Activated T-cell treated with anti-CD3 and anti-CD28 coated beads for 4 hours (primary cell): Measurements from ENCODE around the gene PDZD2.
"Not testable (repeated sequence)": the region's sequence is repeated elsewhere in the genome, so short reads cannot be mapped to it uniquely, and the experiment has no call there.

Source experiments
- DNase-seq: peaks from one replicate; pipeline ENCODE4 v3.0.0-alpha.2; 2020

PDZD2 gene

DNA sequence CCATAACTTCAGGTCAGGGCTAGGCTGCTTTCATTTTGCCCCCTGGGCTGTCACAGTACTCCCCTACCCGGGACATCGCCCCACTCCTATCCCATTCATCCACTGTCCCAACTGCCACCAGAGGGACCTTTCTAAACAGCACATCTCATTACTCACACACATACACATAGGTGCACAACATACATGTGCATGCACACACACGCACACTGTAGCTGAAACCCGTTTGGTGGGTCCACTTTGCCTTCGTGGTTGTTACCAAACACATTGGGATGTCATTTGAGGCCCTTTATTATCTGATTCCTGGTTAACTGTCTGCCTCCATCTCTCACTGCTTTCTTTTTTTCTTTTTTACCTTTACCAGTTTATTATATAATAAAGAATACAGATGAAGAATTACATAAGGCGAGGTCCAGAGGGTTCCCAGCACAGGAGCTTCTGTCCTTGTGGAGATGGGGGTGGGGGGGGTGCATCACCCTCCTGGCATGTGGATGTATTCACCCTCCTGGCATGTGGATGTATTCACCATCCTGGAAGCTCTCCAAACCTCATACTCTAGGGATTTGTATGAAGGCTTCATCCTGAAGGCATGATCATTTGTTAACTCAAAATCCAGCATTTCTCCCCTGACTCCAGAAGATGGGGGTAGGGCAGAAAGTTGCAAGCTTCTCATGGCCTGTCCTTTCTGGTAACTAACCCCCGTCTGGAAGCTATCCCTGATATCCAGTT lies 349.2 kb downstream of the PDZD2 start:
- DNase-seq, result no peak

DNA sequence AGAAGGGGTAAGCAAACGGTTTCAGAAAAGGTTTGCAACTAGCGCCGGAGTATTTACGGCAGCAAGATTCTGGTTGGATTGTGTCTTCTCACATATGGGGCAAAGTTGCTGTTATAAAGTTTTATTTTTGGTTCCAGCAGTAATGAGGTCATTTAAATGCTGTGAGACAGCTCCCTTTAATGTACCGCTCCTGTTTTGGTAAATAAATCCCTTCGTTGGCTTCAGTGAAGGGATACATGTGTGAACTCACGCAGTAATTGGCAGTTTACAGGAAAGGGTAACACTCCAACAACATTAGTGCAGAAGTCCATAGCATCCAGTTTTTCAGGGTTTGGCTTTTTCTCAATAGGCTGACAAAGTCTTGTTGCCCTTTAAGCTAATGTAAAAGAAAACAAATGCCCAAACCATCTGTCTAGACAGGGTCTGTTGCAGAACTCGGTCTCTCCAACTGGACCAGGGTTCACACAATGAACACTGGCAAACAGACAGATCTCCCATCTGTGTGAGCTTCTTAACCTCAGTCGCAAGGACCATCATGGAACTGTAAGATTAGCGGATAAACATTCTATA lies 351.2 kb downstream of the PDZD2 start:
- DNase-seq, result no peak

DNA sequence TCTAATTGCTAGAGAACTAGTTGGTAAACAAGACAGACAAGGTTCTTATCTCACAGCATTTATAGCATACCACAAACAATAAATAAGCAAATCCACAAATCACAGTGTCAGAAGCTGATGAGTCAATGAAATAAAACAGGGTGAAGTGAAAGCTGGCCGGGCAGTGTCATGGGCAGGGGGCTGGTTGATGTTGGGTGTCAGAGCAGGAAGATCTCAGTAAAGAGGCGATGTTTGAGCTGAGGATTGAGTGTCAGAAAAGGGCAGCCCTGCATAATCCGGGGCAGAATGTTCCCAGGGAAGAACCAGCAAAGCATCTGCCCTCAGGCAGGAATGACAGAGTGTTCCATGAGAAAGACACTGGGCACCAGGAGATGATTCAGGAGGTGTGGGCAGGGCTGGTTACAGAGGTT lies 351.8 kb downstream of the PDZD2 start:
- no peak for DNase-seq

DNA sequence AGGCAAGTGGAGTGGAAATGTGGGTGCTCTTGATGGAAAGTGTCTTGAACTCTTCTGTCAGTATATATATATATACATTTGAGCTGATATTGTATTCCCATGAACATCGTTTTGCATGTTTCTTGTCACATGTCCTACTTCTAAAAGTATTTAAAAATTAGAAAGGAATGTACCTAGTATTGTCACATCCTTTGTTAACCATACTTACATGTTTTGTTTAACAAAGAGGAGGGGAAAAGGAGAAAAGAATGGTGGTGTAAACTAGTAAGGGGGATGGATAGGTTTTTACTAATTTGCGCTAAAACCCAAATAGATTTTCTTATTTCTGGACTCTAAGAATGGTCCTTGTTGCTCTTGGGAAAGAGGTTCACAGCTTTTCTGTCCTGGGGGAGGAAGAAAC lies 353.4 kb downstream of the PDZD2 start:
- no peak for DNase-seq

DNA sequence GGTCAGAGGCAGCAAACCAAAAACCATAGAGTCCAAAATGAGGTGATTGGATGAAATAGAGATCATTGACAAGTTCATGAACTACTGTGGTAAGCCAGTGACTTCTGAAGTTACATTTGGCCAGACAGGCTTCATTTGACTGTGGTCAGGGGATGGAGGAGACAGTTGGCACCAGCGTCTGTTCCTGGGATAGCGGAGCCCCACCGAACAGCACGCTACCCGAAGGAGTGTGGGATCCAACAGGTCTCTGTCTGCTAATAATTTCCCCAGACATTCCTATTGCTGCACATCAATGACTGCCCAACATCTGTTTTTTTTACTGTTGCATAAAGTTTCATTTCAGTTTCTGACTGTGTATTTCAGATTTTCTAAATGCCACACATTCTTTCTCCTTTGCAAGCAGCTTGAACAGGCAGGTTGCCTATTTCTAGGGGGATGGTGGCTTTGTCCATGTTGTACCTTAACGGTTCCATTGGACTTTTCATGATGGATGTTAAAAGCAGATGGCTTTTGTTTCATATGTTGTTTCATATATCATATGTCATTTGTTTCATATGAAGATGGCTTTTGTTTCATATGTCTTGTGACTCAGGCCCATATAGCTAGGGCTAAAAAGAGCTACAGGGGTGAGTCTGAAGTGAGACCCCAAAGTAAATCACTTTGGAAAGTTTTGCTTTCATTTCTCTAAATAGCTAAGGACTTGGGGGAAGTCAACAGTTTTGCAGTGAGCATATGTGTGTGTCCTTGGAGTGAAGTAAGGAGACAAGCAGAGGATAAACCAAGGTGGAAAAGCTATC lies 354.4 kb downstream of the PDZD2 start:
- DNase-seq, result no peak

DNA sequence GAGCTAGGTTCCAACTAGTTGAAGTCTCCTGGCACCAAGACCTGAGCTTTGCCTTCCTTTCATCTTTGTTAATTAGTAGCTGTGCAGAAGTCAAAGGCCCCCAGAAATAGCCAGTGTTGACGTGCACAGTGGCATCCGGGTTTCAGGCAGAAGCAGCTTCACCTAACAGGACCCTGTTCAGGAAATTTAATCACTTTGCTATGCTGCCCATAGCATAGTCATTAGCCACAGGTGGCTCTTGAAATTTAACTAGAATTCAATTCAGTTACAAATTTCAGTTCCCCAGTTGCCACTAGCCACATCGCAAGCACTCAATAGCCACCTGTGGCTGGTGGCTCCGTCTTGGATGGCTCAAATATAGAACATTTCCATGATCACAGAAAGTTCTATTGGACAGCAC lies 356.1 kb downstream of the PDZD2 start:
- no peak for DNase-seq

DNA sequence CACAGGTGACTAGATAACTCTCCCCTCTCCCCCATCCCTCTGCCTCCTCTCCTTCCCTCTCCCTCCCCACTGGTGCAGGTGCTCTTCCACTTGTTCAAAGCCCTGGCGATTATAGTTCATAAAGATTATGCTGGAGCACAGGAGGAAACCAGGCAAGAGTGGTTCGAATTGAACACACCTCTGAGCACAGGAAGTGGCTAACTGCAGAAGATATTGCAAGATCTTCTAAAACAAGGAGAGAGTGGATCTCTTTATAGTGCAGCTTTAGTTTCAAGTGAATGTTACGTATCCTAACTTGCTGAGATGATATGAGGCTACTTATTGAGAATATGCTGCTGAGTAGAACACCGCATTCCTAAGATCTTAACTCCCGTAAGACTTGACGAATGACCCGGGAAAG lies 356.8 kb downstream of the PDZD2 start:
- no peak for DNase-seq

DNA sequence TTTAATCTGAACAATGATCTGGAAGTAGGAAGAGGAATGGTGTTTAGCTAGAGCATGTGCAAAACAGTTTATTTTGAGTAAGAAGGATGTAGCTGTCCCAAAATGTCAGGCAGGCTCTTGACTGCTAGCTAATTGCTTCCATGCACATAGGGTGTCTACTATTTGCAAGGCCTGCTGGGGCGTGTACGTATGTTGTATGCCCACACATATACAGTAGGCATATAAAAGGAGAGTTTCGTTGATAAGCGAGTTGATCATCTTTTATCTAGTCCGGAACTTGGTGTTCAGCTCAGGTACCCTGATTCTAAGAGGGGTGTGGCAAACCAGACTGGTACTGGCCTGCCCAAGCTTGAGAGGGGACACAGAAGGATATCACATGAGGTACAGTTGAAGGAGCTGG lies 358.0 kb downstream of the PDZD2 start:
- DNase-seq, result no peak

DNA sequence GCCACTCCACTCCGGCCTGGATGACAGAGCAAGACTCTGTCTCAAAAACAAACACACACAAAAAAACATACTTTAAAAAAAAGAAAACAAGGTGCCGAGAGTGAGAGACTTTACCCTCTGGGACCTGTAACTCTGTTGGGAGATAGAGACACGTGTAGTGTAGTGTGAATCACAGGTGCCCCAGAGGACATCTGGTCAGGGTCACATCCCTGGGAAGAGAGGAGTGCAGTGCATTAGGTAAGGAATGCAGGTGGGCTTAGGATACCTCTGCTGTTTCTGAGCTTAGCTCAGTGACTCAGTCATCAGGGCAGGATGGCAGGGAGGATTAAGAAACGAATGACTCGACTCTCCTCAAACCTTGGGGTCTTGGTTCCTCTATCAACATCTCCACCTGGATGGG lies 360.5 kb downstream of the PDZD2 start:
- no peak for DNase-seq

DNA sequence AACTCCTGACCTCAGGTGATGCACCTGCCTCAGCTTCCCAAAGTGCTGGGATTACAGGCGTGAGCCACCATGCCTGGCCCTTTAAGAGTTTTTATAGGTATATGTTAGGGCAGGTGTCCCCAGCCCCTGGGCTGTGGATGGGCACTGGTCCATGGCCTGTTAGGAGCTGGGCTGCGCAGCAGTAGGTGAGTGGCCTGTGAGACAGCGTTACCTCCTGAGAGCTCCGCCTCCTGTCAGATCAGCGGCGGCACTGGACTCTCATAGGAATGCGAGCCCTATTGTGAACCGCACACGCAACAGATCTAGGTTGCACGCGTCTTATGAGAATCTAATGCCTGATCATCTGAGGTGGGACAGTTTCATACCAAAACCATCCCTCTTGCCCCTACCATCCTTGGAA lies 361.8 kb downstream of the PDZD2 start:
- no peak for DNase-seq

DNA sequence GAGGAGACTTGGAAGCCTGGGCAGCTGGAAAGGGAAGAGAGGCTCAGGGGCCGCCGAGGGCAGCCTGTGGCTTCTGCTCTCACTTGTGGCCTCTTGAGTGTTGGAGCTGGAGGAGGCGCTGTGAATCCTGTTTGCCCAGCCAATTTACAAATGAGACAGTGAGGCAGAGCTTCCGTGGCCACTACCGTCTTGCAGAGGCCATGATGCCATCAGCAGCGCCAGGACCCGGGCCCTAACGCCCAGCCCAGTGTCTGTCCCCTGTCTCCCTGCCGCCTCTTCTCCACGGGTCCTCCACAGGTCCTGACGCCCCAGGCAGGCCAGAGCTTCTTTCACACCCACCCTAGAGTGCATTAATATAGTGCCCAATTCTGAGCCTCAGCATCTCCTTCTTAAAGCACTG lies 362.4 kb downstream of the PDZD2 start:
- DNase-seq, result no peak

DNA sequence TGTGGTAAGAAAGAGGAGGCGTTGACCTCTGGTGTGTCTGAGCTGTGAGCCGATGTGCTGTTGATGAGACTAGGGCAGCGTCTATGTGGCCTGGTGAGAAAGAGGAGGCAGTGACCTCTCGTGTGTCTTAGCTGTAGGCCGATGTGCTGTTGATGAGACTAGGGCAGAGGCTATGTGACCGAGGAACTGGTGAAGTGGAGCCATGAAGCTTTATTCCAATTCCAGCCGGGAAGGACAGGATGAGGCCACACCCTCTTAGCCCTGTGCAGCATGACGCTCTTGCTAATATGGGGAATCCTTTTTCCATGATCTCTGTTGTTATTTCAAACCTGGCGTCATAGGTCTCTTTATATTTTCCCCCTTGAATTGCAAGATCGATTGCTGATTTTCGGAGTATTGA lies 362.8 kb downstream of the PDZD2 start:
- no peak for DNase-seq

DNA sequence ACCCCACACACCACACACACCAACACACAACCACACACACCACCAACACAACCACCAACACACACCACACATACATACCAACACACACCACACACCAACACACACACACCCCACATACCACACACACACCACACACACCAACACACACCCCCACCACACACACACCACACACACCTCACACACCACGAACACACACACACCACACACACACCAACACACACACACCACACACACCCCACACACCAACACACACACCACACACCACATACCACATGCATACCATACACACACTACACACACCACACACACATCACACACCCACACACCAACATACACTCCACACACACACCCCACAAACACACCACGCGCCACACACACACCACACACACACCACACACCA lies 363.8 kb downstream of the PDZD2 start:
- DNase-seq, result no peak

DNA sequence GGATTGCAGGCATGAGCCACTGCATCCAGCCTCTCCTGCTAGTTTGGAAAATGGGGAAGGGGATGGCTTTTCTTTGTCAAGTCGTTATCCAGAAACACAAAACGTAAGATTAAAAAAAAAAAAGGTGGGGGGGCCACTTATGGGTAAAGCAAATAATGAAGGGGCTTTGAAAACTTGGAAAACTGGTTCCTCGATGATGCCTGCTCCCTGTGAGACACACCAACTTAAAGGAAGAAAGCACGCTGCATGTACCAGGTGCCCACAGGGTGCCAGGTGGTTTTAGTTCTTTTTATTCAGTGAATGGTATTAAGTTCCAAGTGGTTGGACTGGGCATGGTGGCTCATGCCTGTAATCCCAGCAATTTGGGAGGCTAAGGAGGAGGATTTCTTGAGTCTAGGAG lies 365.1 kb downstream of the PDZD2 start:
- no peak for DNase-seq

DNA sequence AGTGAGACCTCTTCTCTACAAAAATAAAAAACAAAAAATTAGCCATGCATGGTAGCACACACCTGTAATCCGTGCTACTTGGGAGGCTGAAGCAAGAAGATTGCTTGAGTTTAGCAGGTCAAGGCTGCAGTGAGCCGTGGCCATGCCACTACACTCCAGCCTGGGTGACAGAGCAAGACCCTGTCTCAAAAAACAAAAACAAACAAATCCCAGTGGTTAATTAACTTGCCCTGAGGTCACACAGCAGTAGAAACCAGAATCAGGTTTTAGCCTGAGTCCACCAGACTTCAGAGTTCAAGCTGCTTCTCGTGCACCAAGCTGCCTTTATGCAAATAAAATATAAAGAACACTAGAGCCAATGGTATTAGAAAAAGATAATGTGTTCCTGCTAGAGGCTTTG lies 365.5 kb downstream of the PDZD2 start:
- DNase-seq, result no peak

DNA sequence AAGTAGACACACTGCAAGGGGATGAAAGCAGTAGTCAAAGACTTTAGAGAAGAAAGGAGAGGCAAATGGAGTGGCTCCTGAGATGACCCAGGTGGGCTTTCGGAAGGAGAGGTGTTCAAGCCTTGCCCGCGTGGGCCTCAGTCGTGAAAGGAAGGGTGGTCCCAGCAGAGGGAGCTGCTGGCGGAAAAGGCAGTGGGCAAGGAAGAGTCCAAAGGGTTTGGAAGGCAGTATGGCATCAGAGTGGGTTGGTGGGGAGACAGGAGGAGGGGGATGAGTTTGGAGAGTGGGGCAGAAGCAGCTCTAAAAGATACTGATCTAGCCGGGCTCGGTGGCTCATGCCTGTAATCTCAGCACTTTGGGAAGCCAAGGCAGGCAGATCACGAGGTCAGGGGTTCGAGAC lies 369.8 kb downstream of the PDZD2 start:
- no peak for DNase-seq

DNA sequence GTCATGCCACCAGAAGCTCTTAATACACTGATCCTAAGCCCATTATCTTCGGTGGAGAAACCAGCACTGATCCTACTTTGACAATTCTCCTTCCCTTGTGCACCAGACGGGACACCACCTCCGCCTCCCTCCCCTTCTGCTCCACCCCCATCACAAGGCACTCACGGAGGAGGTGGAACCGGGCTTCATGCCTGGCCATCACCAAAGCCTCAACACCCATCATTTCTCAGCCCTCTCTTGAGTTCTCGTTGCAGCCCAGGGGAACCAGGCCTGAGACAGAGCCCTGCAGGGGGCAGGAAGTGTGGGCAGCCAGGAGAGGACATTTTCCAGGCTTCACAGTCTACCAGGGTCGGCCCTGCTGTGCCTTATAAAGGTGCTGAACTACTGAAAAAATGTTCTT lies 374.7 kb downstream of the PDZD2 start:
- no peak for DNase-seq

DNA sequence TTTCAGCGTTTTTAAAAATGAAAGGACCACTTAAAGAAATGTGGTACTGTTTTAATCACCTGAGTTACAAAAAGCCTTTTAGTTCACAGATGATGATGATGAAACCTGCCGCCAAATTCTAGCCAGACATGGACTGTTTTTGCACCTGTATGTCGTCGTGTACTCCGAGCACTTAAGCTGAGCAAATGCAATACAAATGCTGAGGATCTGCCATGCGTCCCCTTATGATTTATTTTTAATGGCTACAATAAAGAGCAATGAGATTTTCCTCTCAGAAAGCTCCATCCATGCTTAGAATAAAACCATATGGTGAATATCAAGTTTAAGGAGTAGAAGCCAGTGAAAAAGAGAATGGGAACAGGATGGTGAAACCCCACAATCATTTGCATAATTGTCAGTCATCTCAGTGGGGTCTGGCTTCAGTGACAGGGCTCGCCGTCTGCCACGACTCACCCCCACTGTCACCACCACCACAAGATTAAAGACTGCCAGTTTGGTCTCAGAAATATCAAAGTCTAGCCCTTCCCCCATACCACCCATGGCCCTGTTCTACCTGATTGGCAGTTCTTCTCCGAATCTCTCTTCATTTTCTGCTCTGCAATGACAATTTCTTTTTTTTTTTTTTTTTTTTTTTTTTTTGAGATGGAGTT lies 375.3 kb downstream of the PDZD2 start:
- DNase-seq, result no peak

DNA sequence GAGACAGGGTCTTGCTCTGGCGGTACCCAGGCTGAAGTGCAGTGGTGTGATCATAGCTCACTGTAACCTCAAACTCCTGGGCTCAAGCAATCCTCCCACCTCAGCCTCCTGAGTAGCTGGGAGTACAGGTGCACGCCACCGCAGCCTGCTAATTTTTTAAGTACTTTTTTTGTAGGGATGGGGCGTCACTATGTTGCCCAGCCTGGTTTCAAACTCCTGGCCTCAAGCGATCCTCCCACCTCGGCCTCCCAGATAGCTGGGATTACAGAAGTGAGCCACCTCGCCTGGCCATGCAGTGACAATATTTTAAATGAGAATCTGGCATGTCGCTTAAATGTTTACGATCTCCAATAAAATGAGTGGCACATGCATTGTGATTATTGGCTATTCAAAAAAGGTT lies 376.3 kb downstream of the PDZD2 start:
- DNase-seq, result not testable (repeated sequence)

DNA sequence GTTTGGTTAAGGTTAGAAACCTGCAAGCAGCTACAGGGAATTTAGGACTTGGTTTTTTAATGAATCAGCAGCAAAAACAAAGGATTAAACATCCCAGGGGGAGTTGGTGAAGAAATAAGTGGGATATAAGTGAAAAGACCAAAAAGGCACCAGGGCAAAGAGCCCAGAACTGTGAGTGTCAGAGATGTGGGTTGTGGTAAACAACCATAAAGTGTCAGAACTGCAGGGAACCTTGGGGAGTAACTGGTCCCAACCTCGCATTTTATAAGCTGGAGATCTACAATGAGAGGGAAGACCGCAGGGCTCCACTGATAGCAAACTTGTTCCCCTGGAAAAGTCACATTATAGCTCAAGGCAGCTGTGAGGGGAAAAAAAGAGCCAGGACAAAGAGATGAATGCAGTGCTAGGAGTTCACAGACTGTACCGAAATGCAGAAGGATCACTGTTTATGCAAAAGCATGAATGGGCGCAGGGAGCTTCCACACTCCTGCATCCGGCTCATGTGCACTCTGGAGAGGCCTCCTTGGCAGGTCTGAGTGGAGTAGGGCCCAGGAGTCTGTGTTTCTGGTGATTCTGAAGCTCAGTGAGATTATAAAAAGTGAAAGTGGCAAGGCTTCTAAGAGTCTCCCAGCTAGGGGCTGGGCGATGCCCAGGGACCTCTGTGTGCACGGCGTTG lies 378.9 kb downstream of the PDZD2 start:
- DNase-seq, result no peak

DNA sequence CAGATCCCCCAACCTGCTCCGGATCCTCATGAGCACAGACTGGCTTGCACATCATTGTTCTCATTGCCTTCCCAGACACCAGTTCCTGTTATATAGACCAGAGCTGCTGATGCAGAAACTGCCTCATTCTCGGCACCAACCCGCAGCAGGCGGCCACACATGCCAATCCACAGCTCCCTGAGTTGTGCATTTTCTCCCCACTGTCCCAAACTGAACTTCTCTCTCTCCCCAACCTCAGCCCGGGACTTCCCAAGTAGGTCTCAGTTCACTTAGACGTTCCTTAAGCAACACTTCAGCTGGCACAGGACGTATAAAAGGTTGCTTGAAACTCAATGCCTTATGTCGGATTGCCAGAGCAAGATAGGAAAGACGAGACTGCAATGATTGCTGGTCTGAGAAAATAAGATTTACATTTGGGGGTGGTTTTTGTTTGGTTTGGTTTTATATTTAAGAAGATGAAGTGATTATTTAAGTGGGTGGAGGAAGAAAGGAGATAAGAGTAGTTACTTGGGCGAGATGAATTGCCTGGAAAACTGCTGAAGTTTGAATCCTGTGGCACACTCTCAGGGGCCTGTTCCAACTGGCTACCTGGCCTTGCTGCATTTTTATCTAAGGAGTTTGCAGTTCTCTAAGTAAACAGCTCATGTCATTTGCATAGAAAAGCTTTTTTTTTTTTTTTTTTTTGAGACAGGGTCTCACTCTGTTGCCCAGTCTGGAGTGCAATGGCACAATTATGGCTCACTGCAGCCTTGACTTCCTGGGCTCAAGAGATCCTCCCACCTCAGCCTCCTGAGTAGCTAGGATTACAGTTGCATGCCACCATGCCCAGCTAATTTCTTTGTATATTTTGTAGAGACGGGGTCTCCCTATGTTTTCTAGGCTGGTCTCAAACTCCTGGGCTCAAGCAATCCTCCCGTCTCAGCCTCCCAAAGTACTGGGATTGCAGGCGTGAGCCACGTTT lies 379.8 kb downstream of the PDZD2 start:
- DNase-seq, result no peak

DNA sequence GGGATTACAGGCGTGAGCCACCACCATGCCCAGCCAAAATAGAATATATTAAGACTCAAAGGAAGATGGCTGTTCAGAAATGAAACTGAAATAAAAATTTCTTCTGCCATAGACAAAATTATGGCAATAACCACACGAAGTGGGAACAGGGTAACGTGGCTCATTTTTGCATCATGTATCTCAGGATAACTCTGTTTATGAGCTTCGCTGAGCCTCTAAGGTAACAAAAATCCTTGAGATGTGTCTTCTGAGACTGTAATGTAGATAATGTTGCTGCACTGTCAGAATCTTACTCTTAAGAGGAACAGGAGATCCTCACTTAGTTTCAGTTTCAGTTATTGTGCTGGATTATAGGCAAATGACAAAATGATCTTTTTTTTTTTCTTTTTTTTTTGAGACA lies 381.3 kb downstream of the PDZD2 start:
- DNase-seq, result no peak
